ENCODE measurements around the gene ARL10.

The ARL10 gene, protein sequence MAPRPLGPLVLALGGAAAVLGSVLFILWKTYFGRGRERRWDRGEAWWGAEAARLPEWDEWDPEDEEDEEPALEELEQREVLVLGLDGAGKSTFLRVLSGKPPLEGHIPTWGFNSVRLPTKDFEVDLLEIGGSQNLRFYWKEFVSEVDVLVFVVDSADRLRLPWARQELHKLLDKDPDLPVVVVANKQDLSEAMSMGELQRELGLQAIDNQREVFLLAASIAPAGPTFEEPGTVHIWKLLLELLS

DNA sequence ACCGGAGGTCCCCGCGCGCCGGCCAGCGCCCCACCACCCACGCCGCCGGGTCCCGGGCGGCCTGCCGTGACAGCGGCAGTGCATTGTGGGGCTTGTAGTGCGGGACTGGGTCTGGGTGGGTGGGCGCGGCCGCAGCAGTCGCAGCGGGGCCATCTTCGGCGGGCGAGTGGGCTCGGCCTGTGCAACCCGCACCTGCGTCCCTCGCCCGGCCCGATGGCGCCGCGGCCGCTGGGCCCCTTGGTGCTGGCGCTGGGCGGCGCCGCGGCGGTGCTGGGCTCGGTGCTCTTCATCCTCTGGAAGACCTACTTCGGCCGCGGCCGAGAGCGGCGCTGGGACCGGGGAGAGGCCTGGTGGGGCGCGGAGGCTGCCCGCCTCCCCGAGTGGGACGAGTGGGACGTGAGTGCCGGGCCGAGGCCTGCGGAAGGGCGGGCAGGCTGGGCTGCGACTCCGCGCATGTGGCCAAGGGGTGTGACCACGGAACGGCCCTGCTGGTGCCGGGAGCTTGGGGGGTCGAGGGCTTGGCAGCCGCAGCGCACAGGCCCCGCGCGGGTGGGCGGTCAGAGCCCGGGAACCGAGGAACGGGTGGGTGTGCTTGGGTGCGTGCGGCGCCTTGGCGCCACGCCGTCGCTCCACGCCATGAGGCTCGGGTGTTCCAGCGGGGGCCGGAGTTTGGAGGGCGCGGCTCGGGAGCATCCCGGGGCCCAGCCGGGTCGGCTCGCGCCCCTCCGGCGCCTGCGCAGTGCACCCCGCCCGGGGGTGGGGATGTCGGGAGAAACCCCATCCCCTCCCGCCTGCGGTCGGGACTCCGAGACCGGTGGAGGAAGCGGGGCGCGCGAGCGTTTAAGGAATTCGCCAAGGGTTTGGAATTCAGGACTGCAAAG, at the start of gene ARL10:
ARL10 (plus strand) TSS at position 137 of the 881 bp plus-strand sequence; CDS start at position 214, 77 bp downstream.
- DNase-seq (ENCODE audit: low read depth in 2 of 2, low spot score in 1 of 2) = no peak

GRCh38 chr5:176317534-176318374, 47.5 kb upstream of the ARL10 start:
- DNase-seq (ENCODE audit: low read depth in 2 of 2, low spot score in 1 of 2) = no peak

GRCh38 chr5:176319827-176320554, 45.3 kb upstream of the ARL10 start:
- DNase-seq (ENCODE audit: low read depth in 2 of 2, low spot score in 1 of 2) = no peak

DNA sequence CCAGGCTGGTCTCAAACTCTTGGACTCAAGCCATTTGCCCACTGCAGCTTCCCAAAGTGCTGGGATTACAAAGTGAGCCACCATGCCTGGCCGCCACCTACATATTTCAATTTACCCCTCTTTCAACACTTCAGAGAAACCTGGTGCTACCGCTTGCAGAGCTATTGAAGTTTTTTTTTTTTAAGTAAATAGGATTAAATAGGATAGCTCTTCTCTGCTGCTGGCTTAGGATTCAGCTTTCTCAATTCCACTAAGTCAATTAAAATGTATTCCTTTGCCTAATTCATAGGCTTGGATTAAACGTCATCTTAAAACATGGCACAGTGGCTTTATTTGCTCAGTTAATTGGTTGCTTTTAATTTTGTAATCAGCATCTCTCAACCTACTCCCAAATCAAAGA, 44.7 kb upstream of the ARL10 start:
- no peak for DNase-seq (ENCODE audit: low read depth in 2 of 2, low spot score in 1 of 2)

- no peak for DNase-seq (ENCODE audit: low read depth in 2 of 2, low spot score in 1 of 2)
These were observed 31.1 kb upstream of the ARL10 start for GRCh38 chr5:176334031-176334770.

DNA sequence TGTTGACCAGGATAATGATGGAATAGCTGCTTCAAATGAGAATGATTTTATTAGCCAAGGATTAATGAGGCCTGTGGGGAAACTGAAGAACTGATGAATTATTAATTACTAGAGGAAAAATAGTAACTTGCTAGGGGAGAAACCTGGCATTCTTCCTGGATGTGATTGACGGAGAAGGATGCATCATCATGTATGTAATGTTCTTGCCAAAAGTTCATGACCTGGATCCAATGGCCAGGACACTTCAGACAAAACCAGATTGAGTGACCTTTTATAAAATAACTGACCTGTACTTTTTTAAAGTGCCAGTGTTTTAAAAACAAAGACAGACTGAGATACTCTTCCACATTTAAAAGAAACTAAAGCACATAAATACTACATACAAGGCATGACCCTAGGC, 27.4 kb upstream of the ARL10 start:
- no peak for DNase-seq (ENCODE audit: low read depth in 2 of 2, low spot score in 1 of 2)

DNA sequence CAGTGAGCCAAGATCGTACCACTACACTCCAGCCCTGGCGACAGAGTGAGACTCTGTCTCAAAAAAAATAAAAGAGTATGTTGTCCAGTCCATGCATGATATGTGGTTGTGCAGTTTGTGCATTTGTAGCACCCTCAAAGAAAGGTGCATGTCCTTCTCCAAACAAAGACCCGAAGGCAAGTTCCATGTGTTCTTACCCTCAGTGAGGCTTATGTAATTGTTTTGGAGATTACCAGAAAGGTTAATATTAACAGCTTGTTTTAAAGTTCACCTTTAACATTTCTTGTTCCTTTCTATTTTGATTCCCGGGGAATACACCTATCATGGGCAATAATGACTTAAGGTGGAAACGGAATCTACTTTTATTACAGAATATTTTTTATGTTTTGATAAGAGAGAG, 26.0 kb upstream of the ARL10 start:
- DNase-seq (ENCODE audit: low read depth in 2 of 2, low spot score in 1 of 2) = no peak

DNA sequence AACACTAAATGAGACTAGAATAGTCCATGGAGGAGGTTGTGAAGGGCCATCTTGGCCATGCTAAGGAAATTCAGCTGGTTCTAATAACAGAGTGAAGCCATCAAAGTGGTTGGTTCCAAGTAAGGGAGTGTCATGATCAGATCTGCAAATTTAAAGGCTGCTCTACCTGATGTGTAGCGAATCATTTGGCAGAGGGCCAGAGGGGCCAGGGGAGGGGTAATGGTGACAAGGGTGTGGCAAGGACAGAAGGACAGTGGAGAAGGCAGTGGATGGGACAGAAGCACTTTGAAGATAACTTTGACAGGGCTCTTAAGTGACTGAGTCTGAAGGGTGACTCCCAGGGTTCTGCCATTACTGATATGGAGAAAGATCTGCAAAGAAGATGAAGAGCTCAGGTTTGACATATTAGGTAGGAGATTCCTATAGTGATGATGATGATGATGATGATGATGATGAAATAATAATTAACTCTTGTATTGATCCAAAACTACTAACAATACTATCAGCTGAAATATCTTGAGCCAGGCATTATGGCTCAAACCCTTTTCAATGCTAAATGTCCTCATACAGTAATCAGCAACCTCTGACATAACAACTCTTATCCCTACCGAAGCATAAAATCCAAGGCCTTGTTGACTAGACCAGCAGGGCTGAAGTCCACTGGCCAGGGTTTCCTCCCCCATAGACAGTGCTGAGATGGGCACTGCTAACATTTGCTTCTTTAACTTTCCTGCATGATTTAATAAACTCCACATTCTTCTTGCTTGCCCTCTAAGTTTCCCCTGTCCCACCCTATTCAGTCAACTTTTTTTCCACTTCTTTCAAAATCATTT, 23.7 kb upstream of the ARL10 start:
- no peak for DNase-seq (ENCODE audit: low read depth in 2 of 2, low spot score in 1 of 2)

- no peak for DNase-seq (ENCODE audit: low read depth in 2 of 2, low spot score in 1 of 2)
These were observed 23.2 kb upstream of the ARL10 start for GRCh38 chr5:176342158-176342483.

DNA sequence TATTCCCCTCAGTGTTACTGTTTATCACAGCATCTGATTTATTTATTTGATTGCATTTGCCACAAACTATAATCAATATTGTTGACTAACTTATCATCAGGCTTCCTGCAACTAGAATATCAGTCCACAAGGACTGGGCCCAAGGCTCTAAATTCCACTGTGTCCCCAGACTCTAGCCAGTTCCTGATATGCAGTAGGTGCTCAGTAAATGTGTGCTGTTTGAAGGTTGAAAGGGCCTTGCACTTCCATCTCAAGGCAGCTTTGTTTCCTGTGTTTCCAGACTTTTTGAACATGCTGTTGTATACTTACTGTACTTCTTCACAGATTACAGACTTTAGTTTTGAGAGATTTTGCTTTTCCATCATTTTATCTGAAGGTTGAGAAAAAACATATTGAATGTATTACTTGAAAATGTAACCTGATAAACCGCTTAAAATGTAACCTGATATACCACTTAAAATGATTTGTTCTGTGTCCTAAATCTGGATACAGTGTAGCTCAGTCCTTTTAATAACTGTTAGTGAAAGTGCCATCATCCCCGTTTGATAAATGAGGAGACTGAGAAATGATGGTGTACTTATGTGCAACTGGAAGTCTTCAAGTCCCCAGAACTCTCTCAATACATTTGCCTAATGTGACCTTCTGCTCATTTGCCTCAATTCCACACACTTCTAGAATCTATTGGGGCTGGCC, 22.4 kb upstream of the ARL10 start:
- DNase-seq (ENCODE audit: low read depth in 2 of 2, low spot score in 1 of 2) = no peak

DNA sequence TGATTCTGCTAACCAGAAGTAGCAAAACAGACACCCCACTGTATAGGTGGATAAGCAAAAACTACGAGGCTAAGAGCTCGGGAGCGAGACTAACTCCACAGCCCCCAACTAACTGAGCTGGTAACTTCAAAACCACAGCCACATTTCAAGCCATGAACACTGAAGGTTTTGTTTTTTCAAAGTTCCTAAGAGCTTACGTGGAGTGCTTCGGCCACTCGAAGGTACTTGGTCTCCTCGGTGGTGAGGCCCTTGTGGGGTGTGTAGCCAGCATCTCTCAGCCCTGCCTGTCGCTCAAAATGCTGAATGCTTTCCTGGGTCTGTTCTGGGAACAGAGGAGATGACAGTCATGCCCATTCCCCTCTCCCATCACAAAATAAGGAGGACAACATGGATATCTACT, 14.9 kb upstream of the ARL10 start:
- DNase-seq (ENCODE audit: low read depth in 2 of 2, low spot score in 1 of 2) = no peak

GRCh38 chr5:176352116-176352878, 13.0 kb upstream of the ARL10 start:
- no peak for DNase-seq (ENCODE audit: low read depth in 2 of 2, low spot score in 1 of 2)

DNA sequence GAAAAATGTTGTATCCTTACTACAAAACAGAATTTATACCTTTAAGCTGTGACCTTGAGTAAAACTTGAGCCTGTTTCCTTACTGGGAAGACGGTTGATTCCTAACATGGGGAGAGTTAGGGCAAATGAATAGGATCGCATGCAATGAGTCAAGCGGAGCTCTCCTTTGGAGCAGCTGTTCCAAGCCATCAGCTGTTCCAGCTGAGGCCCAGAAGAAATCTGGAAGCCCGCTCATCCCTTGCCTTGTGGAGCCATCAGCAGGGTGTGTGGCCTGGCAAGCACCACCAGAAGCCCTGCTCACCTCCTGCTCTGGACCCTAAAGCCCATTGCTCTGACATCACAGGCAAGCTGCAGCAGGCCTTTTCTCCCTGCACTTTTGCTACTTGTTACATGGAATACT, 11.8 kb upstream of the ARL10 start:
- no peak for DNase-seq (ENCODE audit: low read depth in 2 of 2, low spot score in 1 of 2)

DNA sequence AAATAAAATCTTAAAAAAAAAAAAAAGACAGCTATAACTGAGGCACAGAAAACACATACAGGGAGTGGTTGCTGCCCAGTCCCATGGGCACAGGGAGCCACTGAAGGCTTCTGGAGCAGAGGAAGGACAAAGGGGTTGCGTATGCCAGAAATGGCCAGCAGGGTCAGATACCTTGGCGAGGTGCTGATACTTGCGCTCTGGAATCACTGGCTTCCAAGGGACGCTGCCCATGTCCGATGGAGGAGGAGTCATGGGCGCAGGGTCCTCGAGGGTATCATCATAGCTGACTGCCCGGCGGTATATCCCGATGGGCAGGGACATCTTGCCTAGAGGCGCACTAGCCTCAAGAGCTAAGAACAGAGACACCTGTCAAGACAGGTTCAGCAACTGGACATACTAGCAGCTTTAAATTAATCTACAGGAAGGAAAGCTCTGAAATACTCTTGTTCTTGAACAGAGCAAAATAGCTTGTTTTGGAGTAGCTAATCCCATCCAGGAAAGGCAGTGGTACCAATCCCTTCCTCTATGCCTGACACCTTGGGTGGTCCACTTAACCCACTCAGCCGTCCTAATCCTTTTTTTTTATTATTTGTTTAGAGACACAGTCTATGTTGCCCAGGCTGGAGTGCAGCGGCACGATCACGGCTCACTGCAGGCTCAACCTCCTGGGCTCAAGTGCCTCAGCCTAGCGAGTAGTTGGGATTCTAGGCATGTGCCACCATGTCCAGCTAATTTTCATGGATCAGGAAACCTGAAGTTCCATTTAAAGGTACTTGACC, 9.7 kb upstream of the ARL10 start:
- no peak for DNase-seq (ENCODE audit: low read depth in 2 of 2, low spot score in 1 of 2)

- no peak for DNase-seq (ENCODE audit: low read depth in 2 of 2, low spot score in 1 of 2)
These were observed 9.1 kb upstream of the ARL10 start for GRCh38 chr5:176356179-176356566.

- no peak for DNase-seq (ENCODE audit: low read depth in 2 of 2, low spot score in 1 of 2)
These were observed 5.6 kb upstream of the ARL10 start for GRCh38 chr5:176359658-176360057.

GRCh38 chr5:176360894-176361436, 4.3 kb upstream of the ARL10 start:
- no peak for DNase-seq (ENCODE audit: low read depth in 2 of 2, low spot score in 1 of 2)

Measured in stimulated activated CD8-positive, alpha-beta memory T cell treated with anti-CD3 and anti-CD28 coated beads, Interleukin-4, amount 100 ng/mL, for 1 hour (primary cell).